WTC11 (cell line): Measurements from ENCODE around the gene SNX17. TPM values are rescaled to one million over a fixed set of nuclear protein-coding genes. Genes with fewer than 3 reads are reported as not detected.

Experiments used
- CDX4 ChIP-seq: fragments of 250-450 bp; sonication (Bioruptor Pico); IDR thresholded peaks from 2 replicates; pipeline ENCODE4 v1.9.0; 2021; ENCODE audit warnings: moderate library complexity, mild to moderate bottlenecking, inconsistent platforms, borderline replicate concordance
- CREM ChIP-seq: sonication (generic); formaldehyde crosslinking; IDR thresholded peaks from 2 replicates; pipeline ENCODE4 v1.8.1; 2022; ENCODE audit warnings: mild to moderate bottlenecking, missing genetic modification reagents, moderate library complexity
- CTCF ChIP-seq: fragments of 200-600 bp; IDR thresholded peaks from 2 replicates; pipeline ENCODE4 v1.8.0; 2022; ENCODE audit warnings: antibody characterized with exemption
- E2F1 ChIP-seq: sonication (generic); formaldehyde crosslinking; IDR thresholded peaks from 2 replicates; pipeline ENCODE4 v1.8.0; 2022; ENCODE audit warnings: mild to moderate bottlenecking, missing genetic modification reagents
- ELF4 ChIP-seq: sonication (generic); formaldehyde crosslinking; IDR thresholded peaks from 2 replicates; pipeline ENCODE4 v1.8.1; 2022; ENCODE audit warnings: low read depth, mild to moderate bottlenecking, moderate library complexity, missing genetic modification reagents
- FOXJ3 ChIP-seq: sonication (generic); formaldehyde crosslinking; IDR thresholded peaks from 2 replicates; pipeline ENCODE4 v1.9.0; 2021; ENCODE audit warnings: missing genetic modification reagents, mild to moderate bottlenecking, borderline replicate concordance
- JUN ChIP-seq: sonication (generic); formaldehyde crosslinking; IDR thresholded peaks from 2 replicates; pipeline ENCODE4 v1.8.0; 2023; ENCODE audit warnings: mild to moderate bottlenecking, missing genetic modification reagents
- MAX ChIP-seq: sonication (generic); formaldehyde crosslinking; IDR thresholded peaks from 2 replicates; pipeline ENCODE4 v1.8.0; 2022; ENCODE audit warnings: mild to moderate bottlenecking, missing genetic modification reagents
- NFE2L1 ChIP-seq: sonication (generic); formaldehyde crosslinking; IDR thresholded peaks from 2 replicates; pipeline ENCODE4 v1.8.1; 2023; ENCODE audit warnings: missing genetic modification reagents
- NR1H2 ChIP-seq: sonication (generic); formaldehyde crosslinking; IDR thresholded peaks from 2 replicates; pipeline ENCODE4 v1.9.0; 2021; ENCODE audit warnings: mild to moderate bottlenecking, moderate library complexity, missing genetic modification reagents
- NR2C2 ChIP-seq: sonication (generic); formaldehyde crosslinking; IDR thresholded peaks from 2 replicates; pipeline ENCODE4 v1.8.0; 2022; ENCODE audit warnings: mild to moderate bottlenecking, missing genetic modification reagents
- NR3C1 ChIP-seq: sonication (generic); formaldehyde crosslinking; conservative IDR thresholded peaks from 2 replicates; pipeline ENCODE4 v1.8.1; 2023; ENCODE audit warnings: low read depth, mild to moderate bottlenecking, missing genetic modification reagents
- PRDM15 ChIP-seq: sonication (generic); formaldehyde crosslinking; IDR thresholded peaks from 2 replicates; pipeline ENCODE4 v1.8.0; 2022; ENCODE audit warnings: missing genetic modification reagents
- SOX15 ChIP-seq: fragments of 250-450 bp; sonication (Bioruptor Pico); IDR thresholded peaks from 2 replicates; pipeline ENCODE4 v1.9.0; 2021; ENCODE audit warnings: mild to moderate bottlenecking
- TEAD1 ChIP-seq: sonication (generic); formaldehyde crosslinking; IDR thresholded peaks from 2 replicates; pipeline ENCODE4 v1.8.0; 2022; ENCODE audit warnings: mild to moderate bottlenecking, missing genetic modification reagents
- USF2 ChIP-seq: sonication (generic); formaldehyde crosslinking; IDR thresholded peaks from 2 replicates; pipeline ENCODE4 v1.8.1; 2023; ENCODE audit warnings: mild to moderate bottlenecking, missing genetic modification reagents, moderate library complexity
- ZNF263 ChIP-seq: sonication (generic); formaldehyde crosslinking; IDR thresholded peaks from 2 replicates; pipeline ENCODE4 v1.8.1; 2022; ENCODE audit warnings: low read depth, mild to moderate bottlenecking, moderate library complexity, missing genetic modification reagents
- ZNF423 ChIP-seq: fragments of 250-450 bp; sonication (Bioruptor Pico); IDR thresholded peaks from 2 replicates; pipeline ENCODE4 v2.1.2; 2022; ENCODE audit warnings: mild to moderate bottlenecking, moderate library complexity
- ZNF671 ChIP-seq: fragments of 250-450 bp; sonication (Bioruptor Pico); IDR thresholded peaks from 2 replicates; pipeline ENCODE4 v1.8.0; 2021; ENCODE audit warnings: mild to moderate bottlenecking
- ZSCAN18 ChIP-seq: fragments of 250-450 bp; sonication (Bioruptor Pico); IDR thresholded peaks from 2 replicates; pipeline ENCODE4 v2.1.2; 2022; ENCODE audit warnings: mild to moderate bottlenecking, moderate library complexity
- total RNA-seq: library from RNA; stranded (reverse); gene quantifications from 3 replicates; pipeline ENCODE4 v1.2.3, GENCODE V29; 2021
- TF ChIP-seq, protein P1 (sequence below): sonication (generic); formaldehyde crosslinking; IDR thresholded peaks from 2 replicates; pipeline ENCODE4 v1.8.0; 2022; ENCODE audit warnings: mild to moderate bottlenecking, missing genetic modification reagents
- TF ChIP-seq, protein P2 (sequence below): fragments of 250-450 bp; sonication (Bioruptor Pico); IDR thresholded peaks from 2 replicates; pipeline ENCODE4 v1.9.0; 2021; ENCODE audit warnings: mild to moderate bottlenecking, borderline replicate concordance

Gene SNX17
- total RNA-seq, 1 experiment from 2014 or later = 74.7 TPM

GRCh38 chr2:27356382-27357181 lies 13.8 kb upstream of the SNX17 start, which contains the start of gene GTF3C2 (continued):
- TF ChIP-seq NFE2L1 (CRISPR knock-in tag) (peak; percentile 14; the same call in 1 of the 2 replicates), USF2 (CRISPR knock-in tag) (peak; percentile 73), NR2C2 (CRISPR knock-in tag) (no peak; the same call in 1 of the 2 replicates), ZNF263 (no peak), ZNF671 (CRISPR knock-in tag) (no peak), NR1H2 (CRISPR knock-in tag) (no peak), NR3C1 (CRISPR knock-in tag) (no peak), E2F1 (CRISPR knock-in tag) (0 out of 2 replicates have a peak, but pooled peaks have one; percentile 44), CREM (CRISPR knock-in tag) (peak; percentile 97), MAX (CRISPR knock-in tag) (peak; percentile 95), ZNF423 (CRISPR knock-in tag) (no peak), FOXJ3 (CRISPR knock-in tag) (no peak), JUN (peak; percentile 43; the same call in 1 of the 2 replicates), CDX4 (no peak), TEAD1 (CRISPR knock-in tag) (0 out of 2 replicates have a peak, but pooled peaks have one; percentile 38), CTCF (no peak), PRDM15 (CRISPR knock-in tag) (peak; percentile 50; the same call in 1 of the 2 replicates), ZSCAN18 (CRISPR knock-in tag) (no peak), SOX15 (no peak), ELF4 (no peak)
- TF ChIP-seq, protein P1, sequence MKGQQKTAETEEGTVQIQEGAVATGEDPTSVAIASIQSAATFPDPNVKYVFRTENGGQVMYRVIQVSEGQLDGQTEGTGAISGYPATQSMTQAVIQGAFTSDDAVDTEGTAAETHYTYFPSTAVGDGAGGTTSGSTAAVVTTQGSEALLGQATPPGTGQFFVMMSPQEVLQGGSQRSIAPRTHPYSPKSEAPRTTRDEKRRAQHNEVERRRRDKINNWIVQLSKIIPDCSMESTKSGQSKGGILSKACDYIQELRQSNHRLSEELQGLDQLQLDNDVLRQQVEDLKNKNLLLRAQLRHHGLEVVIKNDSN (CRISPR knock-in tag) = peak; percentile 68
- TF ChIP-seq, protein P2, sequence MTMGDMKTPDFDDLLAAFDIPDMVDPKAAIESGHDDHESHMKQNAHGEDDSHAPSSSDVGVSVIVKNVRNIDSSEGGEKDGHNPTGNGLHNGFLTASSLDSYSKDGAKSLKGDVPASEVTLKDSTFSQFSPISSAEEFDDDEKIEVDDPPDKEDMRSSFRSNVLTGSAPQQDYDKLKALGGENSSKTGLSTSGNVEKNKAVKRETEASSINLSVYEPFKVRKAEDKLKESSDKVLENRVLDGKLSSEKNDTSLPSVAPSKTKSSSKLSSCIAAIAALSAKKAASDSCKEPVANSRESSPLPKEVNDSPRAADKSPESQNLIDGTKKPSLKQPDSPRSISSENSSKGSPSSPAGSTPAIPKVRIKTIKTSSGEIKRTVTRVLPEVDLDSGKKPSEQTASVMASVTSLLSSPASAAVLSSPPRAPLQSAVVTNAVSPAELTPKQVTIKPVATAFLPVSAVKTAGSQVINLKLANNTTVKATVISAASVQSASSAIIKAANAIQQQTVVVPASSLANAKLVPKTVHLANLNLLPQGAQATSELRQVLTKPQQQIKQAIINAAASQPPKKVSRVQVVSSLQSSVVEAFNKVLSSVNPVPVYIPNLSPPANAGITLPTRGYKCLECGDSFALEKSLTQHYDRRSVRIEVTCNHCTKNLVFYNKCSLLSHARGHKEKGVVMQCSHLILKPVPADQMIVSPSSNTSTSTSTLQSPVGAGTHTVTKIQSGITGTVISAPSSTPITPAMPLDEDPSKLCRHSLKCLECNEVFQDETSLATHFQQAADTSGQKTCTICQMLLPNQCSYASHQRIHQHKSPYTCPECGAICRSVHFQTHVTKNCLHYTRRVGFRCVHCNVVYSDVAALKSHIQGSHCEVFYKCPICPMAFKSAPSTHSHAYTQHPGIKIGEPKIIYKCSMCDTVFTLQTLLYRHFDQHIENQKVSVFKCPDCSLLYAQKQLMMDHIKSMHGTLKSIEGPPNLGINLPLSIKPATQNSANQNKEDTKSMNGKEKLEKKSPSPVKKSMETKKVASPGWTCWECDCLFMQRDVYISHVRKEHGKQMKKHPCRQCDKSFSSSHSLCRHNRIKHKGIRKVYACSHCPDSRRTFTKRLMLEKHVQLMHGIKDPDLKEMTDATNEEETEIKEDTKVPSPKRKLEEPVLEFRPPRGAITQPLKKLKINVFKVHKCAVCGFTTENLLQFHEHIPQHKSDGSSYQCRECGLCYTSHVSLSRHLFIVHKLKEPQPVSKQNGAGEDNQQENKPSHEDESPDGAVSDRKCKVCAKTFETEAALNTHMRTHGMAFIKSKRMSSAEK (CRISPR knock-in tag) = no peak
